Liver (tissue), 9 donors: ENCODE measurements around the gene CLINT1. TPM values are rescaled to one million over a fixed set of nuclear protein-coding genes. Genes with fewer than 3 reads are reported as not detected.

Source experiments
- DNase-seq: peaks from one replicate; pipeline ENCODE4 v3.0.0-alpha.2; 2017; ENCODE audit warnings: low spot score
- H3K27ac ChIP-seq, 2 donors: one replicate each; pipeline ENCODE4 v1.7.0; 2013; ENCODE audit warnings: inconsistent platforms in 2 of 2, low read length in 2 of 2, control low read depth in 1 of 2, low read depth in 1 of 2, mild to moderate bottlenecking in 1 of 2
- H3K27me3 ChIP-seq, 4 donors: one replicate each; pipeline versions ENCODE4 v1.6.1 to v1.7.0; 2013; ENCODE audit warnings: low read length in 3 of 4, inconsistent platforms in 1 of 4, mild to moderate bottlenecking in 1 of 4, moderate library complexity in 1 of 4; ENCODE audit not compliant: control insufficient read depth in 4 of 4, insufficient read depth in 4 of 4
- H3K36me3 ChIP-seq, 4 donors: one replicate each; pipeline versions ENCODE4 v1.6.1 to v1.7.0; 2013; ENCODE audit warnings: low read length in 3 of 4, mild to moderate bottlenecking in 3 of 4, low read depth in 1 of 4, moderate library complexity in 1 of 4; ENCODE audit not compliant: control insufficient read depth in 4 of 4, insufficient read depth in 3 of 4
- H3K4me1 ChIP-seq, 4 donors: one replicate each; pipeline versions ENCODE4 v1.6.1 to v1.7.0; 2013; ENCODE audit warnings: low read length in 3 of 4, mild to moderate bottlenecking in 3 of 4, moderate library complexity in 1 of 4; ENCODE audit not compliant: control insufficient read depth in 4 of 4, insufficient read depth in 4 of 4
- H3K4me3 ChIP-seq, 3 donors: one replicate each; pipeline versions ENCODE4 v1.6.1 to v1.7.0; 2013; ENCODE audit warnings: low read length in 3 of 3, control low read depth in 1 of 3, low read depth in 1 of 3, mild to moderate bottlenecking in 1 of 3
- H3K9ac ChIP-seq, 2 donors: one replicate each; pipeline ENCODE4 v1.7.0; 2013; ENCODE audit warnings: low read length in 2 of 2, mild to moderate bottlenecking in 2 of 2, moderate library complexity in 2 of 2, control low read depth in 1 of 2, low read depth in 1 of 2
- H3K9me3 ChIP-seq, 4 donors: one replicate each; pipeline versions ENCODE4 v1.6.1 to v1.7.0; 2013; ENCODE audit warnings: low read length in 3 of 4; ENCODE audit not compliant: control insufficient read depth in 4 of 4
- CTCF ChIP-seq: fragments of 150-350 bp; IDR thresholded peaks from 2 replicates; pipeline ENCODE4 v1.5.1; 2017; ENCODE audit warnings: improper control_type of control experiment, low read depth, low read length; ENCODE audit not compliant: missing input control
- FOXA2 ChIP-seq: IDR thresholded peaks from 2 replicates; pipeline ENCODE4 v1.6.1; 2016; ENCODE audit warnings: antibody characterized with exemption
- GABPA ChIP-seq, 2 donors: IDR thresholded peaks in 1 of 2; conservative IDR thresholded peaks in 1 of 2; 2 replicates each; pipeline ENCODE4 v1.6.1; 2016; ENCODE audit warnings: antibody characterized with exemption in 2 of 2, mild to moderate bottlenecking in 1 of 2, moderate library complexity in 1 of 2
- HNF4G ChIP-seq: IDR thresholded peaks from 2 replicates; pipeline ENCODE4 v1.6.1; 2016; ENCODE audit warnings: antibody characterized with exemption
- JUND ChIP-seq, 2 donors: IDR thresholded peaks; 2 replicates each; pipeline ENCODE4 v1.6.1; 2016; ENCODE audit warnings: antibody characterized with exemption in 2 of 2
- NR2F2 ChIP-seq: IDR thresholded peaks from 2 replicates; pipeline ENCODE4 v1.6.1; 2016; ENCODE audit warnings: antibody characterized with exemption
- RAD21 ChIP-seq, 2 donors: IDR thresholded peaks; 2 replicates each; pipeline ENCODE4 v1.6.1; 2016; ENCODE audit warnings: antibody characterized with exemption in 2 of 2, mild to moderate bottlenecking in 2 of 2
- REST ChIP-seq: IDR thresholded peaks from 2 replicates; pipeline ENCODE4 v1.6.1; 2016; ENCODE audit warnings: antibody characterized with exemption, mild to moderate bottlenecking
- RXRA ChIP-seq, 2 donors: IDR thresholded peaks; 2 replicates each; pipeline ENCODE4 v1.6.1; 2017 to 2018; ENCODE audit warnings: antibody characterized with exemption in 2 of 2, mild to moderate bottlenecking in 1 of 2
- TAF1 ChIP-seq: conservative IDR thresholded peaks from 2 replicates; pipeline ENCODE4 v1.6.1; 2016; ENCODE audit warnings: antibody characterized with exemption, mild to moderate bottlenecking
- YY1 ChIP-seq: IDR thresholded peaks from 2 replicates; pipeline ENCODE4 v1.6.1; 2016; ENCODE audit warnings: antibody characterized with exemption, mild to moderate bottlenecking
- WGBS: extraction: QIAGEN DNeasy Blood & Tissue Kit; methylation state at CpG from one replicate; pipeline ENCODE4 v1.1.7; 2013; 5-methylcytosine and 5-hydroxymethylcytosine counted together
- polyA plus RNA-seq, 2 donors: library from polyadenylated mRNA; stranded (reverse) in 1 of 2; unstranded in 1 of 2; fragments of 200-250 nt in 1 of 2; fragments of >200 nt in 1 of 2; fragmentation: Nextera tagmentation in 1 of 2; extraction: Ambion mirVana in 1 of 2; gene quantifications; one replicate each; pipeline versions ENCODE4 v1.2.1 to v1.2.3, GENCODE V29; 2013 to 2015
- total RNA-seq, 2 donors: library from RNA; depleted of rRNA; stranded (reverse); fragments of >200 nt; gene quantifications; one replicate each; pipeline ENCODE4 v1.2.3, GENCODE V29; 2014
- TF ChIP-seq, protein P1 (sequence below): IDR thresholded peaks from 2 replicates; pipeline ENCODE4 v1.6.1; 2016; ENCODE audit warnings: antibody characterized with exemption
- donor health status: healthy.
- donor health status: healthy.
- donor health status: healthy.
- donor health status: healthy.
- donor health status: healthy.

The CLINT1 gene
- total and polyA plus RNA-seq, 4 donors, result 34.8 to 115 (median 68.3) TPM

- H3K4me1 ChIP-seq, result no peaks in the 10 kb centered on the region
- no peak for TF ChIP-seq YY1
- no peak for TF ChIP-seq FOXA2
- TF ChIP-seq, protein P1, sequence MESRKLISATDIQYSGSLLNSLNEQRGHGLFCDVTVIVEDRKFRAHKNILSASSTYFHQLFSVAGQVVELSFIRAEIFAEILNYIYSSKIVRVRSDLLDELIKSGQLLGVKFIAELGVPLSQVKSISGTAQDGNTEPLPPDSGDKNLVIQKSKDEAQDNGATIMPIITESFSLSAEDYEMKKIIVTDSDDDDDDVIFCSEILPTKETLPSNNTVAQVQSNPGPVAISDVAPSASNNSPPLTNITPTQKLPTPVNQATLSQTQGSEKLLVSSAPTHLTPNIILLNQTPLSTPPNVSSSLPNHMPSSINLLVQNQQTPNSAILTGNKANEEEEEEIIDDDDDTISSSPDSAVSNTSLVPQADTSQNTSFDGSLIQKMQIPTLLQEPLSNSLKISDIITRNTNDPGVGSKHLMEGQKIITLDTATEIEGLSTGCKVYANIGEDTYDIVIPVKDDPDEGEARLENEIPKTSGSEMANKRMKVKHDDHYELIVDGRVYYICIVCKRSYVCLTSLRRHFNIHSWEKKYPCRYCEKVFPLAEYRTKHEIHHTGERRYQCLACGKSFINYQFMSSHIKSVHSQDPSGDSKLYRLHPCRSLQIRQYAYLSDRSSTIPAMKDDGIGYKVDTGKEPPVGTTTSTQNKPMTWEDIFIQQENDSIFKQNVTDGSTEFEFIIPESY, result no peak
- no peak for TF ChIP-seq RXRA (IDR thresholded peaks at IDR 0.05)
- no peak for TF ChIP-seq JUND (IDR thresholded peaks at IDR 0.05)
- TF ChIP-seq GABPA (IDR thresholded peaks at IDR 0.05 in 1 of 2, conservative IDR thresholded peaks at IDR 0.05 in 1 of 2), result no peak
- no peak for TF ChIP-seq NR2F2
- TF ChIP-seq CTCF, result no peak
- no peak for TF ChIP-seq RAD21 (IDR thresholded peaks at IDR 0.05)
- H3K36me3 ChIP-seq, result no peaks in the 10 kb centered on the region
- WGBS, result 96% methylated on average over 4 of the region's 4 CpGs
- H3K27me3 ChIP-seq, result no peaks in the 10 kb centered on the region
- H3K4me3 ChIP-seq, result no peak overlapping the region
- DNase-seq, result no peak
- H3K9ac ChIP-seq, result no peak overlapping the region
- H3K27ac ChIP-seq, result no peak overlapping the region
- peaks cover 0 to 4% (median 0%) of the 10 kb centered on the region in 4 donors for H3K9me3 ChIP-seq
Measured at GRCh38 chr5:157770665-157771064, 88.3 kb downstream of the CLINT1 start.

DNA sequence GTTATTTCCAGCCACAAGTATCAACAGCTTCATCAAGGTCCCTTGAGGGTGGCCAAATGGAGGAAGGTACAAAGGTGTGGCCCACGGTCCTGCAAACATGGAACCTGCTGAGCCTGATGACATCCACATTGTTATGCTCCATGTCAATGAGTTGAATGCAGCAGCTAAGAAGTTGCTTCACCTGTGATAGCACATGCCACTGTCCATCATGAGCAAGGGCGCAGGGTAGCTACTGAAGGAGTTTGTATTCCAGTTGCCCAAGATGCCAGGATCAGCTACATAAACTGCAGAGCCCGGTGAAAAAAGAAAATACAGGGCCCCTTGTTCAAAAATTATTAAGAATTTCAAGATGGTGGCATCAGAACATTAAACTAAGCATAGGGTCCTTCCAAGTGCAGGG is 91.3 kb downstream of the CLINT1 start:
- H3K9me3 ChIP-seq, result peaks cover 0 to 4% (median 0%) of the 10 kb centered on the region in 4 donors
- H3K27me3 ChIP-seq, result no peaks in the 10 kb centered on the region
- no peak overlapping the region for H3K4me3 ChIP-seq
- H3K9ac ChIP-seq, result no peak overlapping the region
- no peak overlapping the region for H3K27ac ChIP-seq
- 93% methylated on average over 3 of the region's 3 CpGs for WGBS
- no peak for DNase-seq
- no peaks in the 10 kb centered on the region for H3K4me1 ChIP-seq
- TF ChIP-seq JUND (IDR thresholded peaks at IDR 0.05), result no peak
- no peak for TF ChIP-seq CTCF
- TF ChIP-seq REST, result no peak
- TF ChIP-seq RAD21 (IDR thresholded peaks at IDR 0.05), result no peak
- TF ChIP-seq NR2F2, result no peak
- TF ChIP-seq, protein P1, result no peak
- TF ChIP-seq YY1, result no peak
- TF ChIP-seq GABPA (IDR thresholded peaks at IDR 0.05 in 1 of 2, conservative IDR thresholded peaks at IDR 0.05 in 1 of 2), result no peak
- TF ChIP-seq TAF1, result no peak
- TF ChIP-seq HNF4G, result no peak
- H3K36me3 ChIP-seq, result no peaks in the 10 kb centered on the region
